HCT116 (cell line): ENCODE measurements around the gene GOLT1B. TPM values are rescaled to one million over a fixed set of nuclear protein-coding genes. Genes with fewer than 3 reads are reported as not detected.

Source experiments
- ATAC-seq: fragments of 200-7000 bp; cut with Tn5 transposase; 2 replicates; pipeline ENCODE4 v1.9.1; 2020; ENCODE audit warnings: mild to moderate bottlenecking, moderate library complexity
- BruUV-seq: library from RNA; stranded (reverse); fragments of 400-500 nt; replicated peaks from 2 replicates; lab custom pipeline; 2021; lab: Mats Ljungman, UMichigan
- CTCF ChIA-PET: fragments of 300-600 bp; sonication (Branson Sonifier 250); formaldehyde crosslinking; loops from one replicate; lab custom pipeline; 2021; ENCODE audit warnings: antibody characterized with exemption; lab: Charles Lee
- POLR2A ChIA-PET: fragments of 300-600, 350-600 bp; sonication (Branson Sonifier 250); formaldehyde crosslinking; loops from one replicate; lab custom pipeline; 2021; ENCODE audit warnings: antibody characterized with exemption; lab: Charles Lee
- RAD21 ChIA-PET, 2 experiments: fragments of 300-600 bp; sonication (Branson Sonifier 250); formaldehyde crosslinking; loops; one replicate each; lab custom pipeline; 2023; ENCODE audit warnings: low total read pairs in 2 of 2; ENCODE audit not compliant: uncharacterized antibody in 2 of 2, unreplicated experiment in 2 of 2, low non-redundant PET in 1 of 2; lab: Charles Lee
- DNase-seq: peaks from one replicate; pipeline ENCODE4 v3.0.0-alpha.2; 2010; ENCODE audit warnings: low read depth, low spot score
- H2AFZ ChIP-seq: fragments of 200-600 bp; shearing (Covaris generic), sonication (generic); 2 replicates; pipeline ENCODE4 v1.6.1; 2017; ENCODE audit warnings: low read depth, mixed run types, mixed read lengths, antibody characterized with exemption, low read length; ENCODE audit not compliant: poor library complexity, severe bottlenecking
- H3K27ac ChIP-seq: 2 replicates; pipeline ENCODE4 v1.5.1; 2012; ENCODE audit warnings: low read depth, low read length
- H3K27me3 ChIP-seq: fragments of 200-600 bp; sonication (generic); 2 replicates; pipeline ENCODE4 v1.6.1; 2016; ENCODE audit warnings: mixed run types, low read length, mixed read lengths; ENCODE audit not compliant: insufficient read depth
- H3K36me3 ChIP-seq, 2 experiments: fragments of 200-500 bp in 1 of 2; fragments of 200-600 bp in 1 of 2; sonication (Bioruptor generic) in 1 of 2; sonication (generic) in 1 of 2; 2 replicates each; pipeline versions ENCODE4 v1.5.1 to v1.6.1; 2014 to 2016; ENCODE audit warnings: low read length in 2 of 2, inconsistent platforms in 1 of 2, mixed read lengths in 1 of 2, mixed run types in 1 of 2; ENCODE audit not compliant: insufficient read depth in 2 of 2, control insufficient read depth in 1 of 2
- H3K4me1 ChIP-seq, 2 experiments: fragments of 200-600 bp in 1 of 2; sonication (generic) in 1 of 2; 2 replicates each; pipeline versions ENCODE4 v1.5.1 to v1.6.1; 2012 to 2017; ENCODE audit warnings: low read length in 2 of 2, inconsistent platforms in 1 of 2, mild to moderate bottlenecking in 1 of 2, mixed read lengths in 1 of 2, mixed run types in 1 of 2, moderate library complexity in 1 of 2; ENCODE audit not compliant: insufficient read depth in 2 of 2, control insufficient read depth in 1 of 2
- H3K4me2 ChIP-seq: fragments of 200-600 bp; sonication (generic); 2 replicates; pipeline ENCODE4 v1.6.1; 2017; ENCODE audit warnings: mixed run types, low read length, mixed read lengths
- H3K4me3 ChIP-seq, 2 experiments: fragments of 200-600 bp in 1 of 2; sonication (generic) in 1 of 2; replicated peaks in 1 of 2; 2 replicates each; pipeline ENCODE4 v1.5.1; 2011 to 2016; ENCODE audit warnings: low read length in 2 of 2, control low read depth in 1 of 2, low read depth in 1 of 2, mild to moderate bottlenecking in 1 of 2, mixed read lengths in 1 of 2, mixed run types in 1 of 2
- H3K79me2 ChIP-seq: fragments of 200-600 bp; sonication (generic); 2 replicates; pipeline ENCODE4 v1.6.1; 2017; ENCODE audit warnings: mild to moderate bottlenecking, mixed run types, low read length, moderate library complexity, mixed read lengths; ENCODE audit not compliant: insufficient read depth
- H3K9ac ChIP-seq: fragments of 200-600 bp; sonication (generic); 2 replicates; pipeline ENCODE4 v1.6.1; 2016; ENCODE audit warnings: low read length, mixed read lengths
- H3K9me2 ChIP-seq: fragments of 200-600 bp; sonication (generic), shearing (Covaris generic); 2 replicates; pipeline ENCODE4 v1.6.1; 2017; ENCODE audit warnings: mixed run types, mild to moderate bottlenecking, moderate library complexity; ENCODE audit not compliant: insufficient read depth
- H3K9me3 ChIP-seq, 2 experiments: fragments of 200-500 bp in 1 of 2; fragments of 200-600 bp in 1 of 2; sonication (Bioruptor generic) in 1 of 2; sonication (generic) in 1 of 2; 2 replicates each; pipeline ENCODE4 v1.6.1; 2014 to 2017; ENCODE audit warnings: low read length in 2 of 2, mixed read lengths in 2 of 2, inconsistent platforms in 1 of 2, low read depth in 1 of 2, mild to moderate bottlenecking in 1 of 2, mixed run types in 1 of 2, moderate library complexity in 1 of 2; ENCODE audit not compliant: control insufficient read depth in 1 of 2, insufficient read depth in 1 of 2
- H4K20me1 ChIP-seq: fragments of 200-600 bp; sonication (generic), shearing (Covaris generic); 2 replicates; pipeline ENCODE4 v1.6.1; 2017; ENCODE audit warnings: mixed run types, mild to moderate bottlenecking, moderate library complexity; ENCODE audit not compliant: insufficient read depth
- CEBPB ChIP-seq: IDR thresholded peaks from 2 replicates; pipeline ENCODE4 v1.6.1; 2012; ENCODE audit warnings: low read depth
- ELF1 ChIP-seq: IDR thresholded peaks from 2 replicates; pipeline ENCODE4 v1.6.1; 2012; ENCODE audit warnings: low read depth, borderline replicate concordance
- EZH2 ChIP-seq: fragments of 200-600 bp; sonication (generic); IDR thresholded peaks from 2 replicates; pipeline ENCODE4 v1.6.1; 2017; ENCODE audit warnings: antibody characterized with exemption, mixed run types
- EZH2phosphoT487 ChIP-seq: fragments of 200-600 bp; IDR thresholded peaks from 2 replicates; pipeline ENCODE4 v1.6.1; 2018; ENCODE audit warnings: antibody characterized with exemption, borderline replicate concordance
- JUND ChIP-seq: IDR thresholded peaks from 2 replicates; pipeline ENCODE4 v1.6.1; 2012
- SIN3A ChIP-seq: IDR thresholded peaks from 2 replicates; pipeline ENCODE4 v1.6.1; 2012; ENCODE audit warnings: low read depth
- SP1 ChIP-seq: IDR thresholded peaks from 2 replicates; pipeline ENCODE4 v1.6.1; 2012; ENCODE audit warnings: low read depth
- TCF7L2 ChIP-seq: IDR thresholded peaks from 2 replicates; pipeline ENCODE4 v1.7.0; 2011; ENCODE audit warnings: borderline replicate concordance, inconsistent platforms; ENCODE audit not compliant: insufficient read depth, insufficient read length; ENCODE audit errors: extremely low read depth
- YY1 ChIP-seq: IDR thresholded peaks from 2 replicates; pipeline ENCODE4 v1.6.1; 2011; ENCODE audit warnings: low read length, low read depth, moderate library complexity, mild to moderate bottlenecking; ENCODE audit not compliant: insufficient replicate concordance; ENCODE audit errors: extremely low read depth
- ZFX ChIP-seq: fragments of 450-650 bp; IDR thresholded peaks from 2 replicates; pipeline ENCODE4 v1.6.1; 2017
- ZNF274 ChIP-seq: fragments of 200-500 bp; sonication (Bioruptor generic); IDR thresholded peaks from 2 replicates; pipeline ENCODE4 v1.6.1; 2014; ENCODE audit warnings: mild to moderate bottlenecking, low read depth, low read length, inconsistent platforms
- intact Hi-C: fragments of 100-400 bp; cut with micrococcal nuclease; formaldehyde crosslinking; loops from 2 replicates; pipeline ENCODE4 v1.10.0; 2022
- total RNA-seq: library from RNA; stranded (reverse); gene quantifications from one replicate; pipeline ENCODE4 v1.2.1, GENCODE V29; 2021; ENCODE audit not compliant: unreplicated experiment
- TF ChIP-seq, protein P1 (sequence below): IDR thresholded peaks from 2 replicates; pipeline ENCODE4 v1.6.1; 2012; ENCODE audit warnings: low read depth
- TF ChIP-seq, protein P2 (sequence below): IDR thresholded peaks from 2 replicates; pipeline ENCODE4 v1.6.1; 2012
- TF ChIP-seq, protein P3 (sequence below): IDR thresholded peaks from 2 replicates; pipeline ENCODE4 v1.6.1; 2011; ENCODE audit warnings: mild to moderate bottlenecking, low read length, moderate library complexity; ENCODE audit not compliant: insufficient replicate concordance; ENCODE audit errors: extremely low read depth

GOLT1B gene
- total RNA-seq, 1 experiment from 2014 or later, result 43.5 TPM

DNA sequence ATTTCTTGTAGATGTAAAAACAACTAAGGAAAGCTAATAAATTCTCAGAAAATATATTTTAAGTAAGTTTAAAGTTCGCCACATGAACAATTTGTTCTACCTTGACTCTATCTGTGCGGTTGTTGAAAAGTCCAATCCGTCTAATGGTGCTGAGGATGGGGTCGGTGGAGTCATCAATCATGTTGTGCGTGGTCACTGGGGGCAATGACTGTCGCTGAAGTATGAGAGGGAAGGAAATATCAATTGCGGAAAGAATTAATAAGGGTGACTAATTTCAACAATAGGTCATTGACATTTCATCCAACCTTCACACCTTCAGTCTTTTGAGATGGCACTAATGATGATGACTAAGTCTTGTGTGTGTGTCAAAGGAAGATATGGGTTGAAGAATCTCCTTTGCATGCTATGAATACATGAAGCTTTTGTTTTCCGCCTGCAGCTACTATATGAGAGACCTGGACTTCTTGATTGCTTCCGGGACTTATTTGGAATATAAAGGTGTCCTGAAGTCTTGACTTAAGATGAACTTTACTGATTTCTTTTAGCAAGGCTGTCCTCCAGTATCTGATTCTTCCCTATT lies 56.6 kb downstream of the GOLT1B start:
- BruUV-seq, result no TSS peak
- CTCF ChIA-PET, result no interaction called here
- no peak overlapping the region for H2AFZ ChIP-seq
- RAD21 ChIA-PET, result no interaction called here
- H4K20me1 ChIP-seq, result no peaks in the 10 kb centered on the region
- no peaks in the 10 kb centered on the region for H3K27me3 ChIP-seq
- no peak overlapping the region for H3K4me2 ChIP-seq
- no peak for ATAC-seq
- H3K27ac ChIP-seq, result no peak overlapping the region
- intact Hi-C loops, result no loop called here
- no peaks in the 10 kb centered on the region for H3K4me1 ChIP-seq
- H3K79me2 ChIP-seq, result no peaks in the 10 kb centered on the region
- no peaks in the 10 kb centered on the region for H3K9me3 ChIP-seq
- no peaks in the 10 kb centered on the region for H3K9me2 ChIP-seq
- TF ChIP-seq, protein P1, sequence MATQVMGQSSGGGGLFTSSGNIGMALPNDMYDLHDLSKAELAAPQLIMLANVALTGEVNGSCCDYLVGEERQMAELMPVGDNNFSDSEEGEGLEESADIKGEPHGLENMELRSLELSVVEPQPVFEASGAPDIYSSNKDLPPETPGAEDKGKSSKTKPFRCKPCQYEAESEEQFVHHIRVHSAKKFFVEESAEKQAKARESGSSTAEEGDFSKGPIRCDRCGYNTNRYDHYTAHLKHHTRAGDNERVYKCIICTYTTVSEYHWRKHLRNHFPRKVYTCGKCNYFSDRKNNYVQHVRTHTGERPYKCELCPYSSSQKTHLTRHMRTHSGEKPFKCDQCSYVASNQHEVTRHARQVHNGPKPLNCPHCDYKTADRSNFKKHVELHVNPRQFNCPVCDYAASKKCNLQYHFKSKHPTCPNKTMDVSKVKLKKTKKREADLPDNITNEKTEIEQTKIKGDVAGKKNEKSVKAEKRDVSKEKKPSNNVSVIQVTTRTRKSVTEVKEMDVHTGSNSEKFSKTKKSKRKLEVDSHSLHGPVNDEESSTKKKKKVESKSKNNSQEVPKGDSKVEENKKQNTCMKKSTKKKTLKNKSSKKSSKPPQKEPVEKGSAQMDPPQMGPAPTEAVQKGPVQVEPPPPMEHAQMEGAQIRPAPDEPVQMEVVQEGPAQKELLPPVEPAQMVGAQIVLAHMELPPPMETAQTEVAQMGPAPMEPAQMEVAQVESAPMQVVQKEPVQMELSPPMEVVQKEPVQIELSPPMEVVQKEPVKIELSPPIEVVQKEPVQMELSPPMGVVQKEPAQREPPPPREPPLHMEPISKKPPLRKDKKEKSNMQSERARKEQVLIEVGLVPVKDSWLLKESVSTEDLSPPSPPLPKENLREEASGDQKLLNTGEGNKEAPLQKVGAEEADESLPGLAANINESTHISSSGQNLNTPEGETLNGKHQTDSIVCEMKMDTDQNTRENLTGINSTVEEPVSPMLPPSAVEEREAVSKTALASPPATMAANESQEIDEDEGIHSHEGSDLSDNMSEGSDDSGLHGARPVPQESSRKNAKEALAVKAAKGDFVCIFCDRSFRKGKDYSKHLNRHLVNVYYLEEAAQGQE, result no peak
- TF ChIP-seq JUND (no peak), SIN3A (no peak), YY1 (no peak)
- DNase-seq, result no peak
- no peaks in the 10 kb centered on the region for H3K36me3 ChIP-seq
- H3K4me3 ChIP-seq, result no peak overlapping the region
- no peak overlapping the region for H3K9ac ChIP-seq
- POLR2A ChIA-PET, result no interaction called here

DNA sequence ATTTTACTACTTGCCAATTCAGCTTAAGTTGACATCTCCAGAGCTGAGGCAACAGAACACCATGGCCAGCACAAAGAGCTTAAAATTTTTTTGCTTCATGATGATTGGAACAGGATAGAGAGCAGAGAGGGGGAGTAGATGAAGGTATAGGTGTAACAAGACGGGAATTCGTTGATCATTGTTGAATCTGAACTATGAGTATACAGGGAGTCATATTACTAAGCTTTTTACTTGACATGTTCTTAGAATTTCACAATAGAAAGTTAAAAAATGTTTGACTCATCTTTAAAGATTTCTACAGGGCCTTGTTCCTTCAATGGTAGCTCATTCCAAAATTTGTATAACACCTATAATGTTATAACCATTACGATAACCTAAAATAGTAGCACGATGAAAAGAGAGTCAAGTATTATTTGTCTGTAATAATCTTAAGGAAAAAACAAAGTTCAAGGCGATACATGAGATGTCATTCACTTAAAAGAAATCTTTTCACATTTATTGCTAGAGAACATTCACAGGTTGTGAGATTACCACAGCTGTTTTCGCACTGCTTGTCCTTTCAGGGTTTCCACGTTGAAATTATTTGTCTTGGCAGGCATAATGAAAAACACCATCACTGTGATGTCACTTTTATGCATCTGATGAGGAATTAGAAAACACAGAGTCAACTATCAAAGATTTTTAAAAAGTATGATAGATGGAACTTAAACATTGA lies 58.4 kb downstream of the GOLT1B start:
- Histone ChIP-seq H3K36me3 (no peaks in the 10 kb centered on the region), H3K27me3 (no peaks in the 10 kb centered on the region), H3K4me2 (no peak overlapping the region), H3K79me2 (no peaks in the 10 kb centered on the region), H3K9me3 (no peaks in the 10 kb centered on the region), H2AFZ (no peak overlapping the region), H3K9me2 (no peaks in the 10 kb centered on the region), H3K4me3 (no peak overlapping the region), H3K27ac (no peak overlapping the region), H3K9ac (no peak overlapping the region), H4K20me1 (no peaks in the 10 kb centered on the region), H3K4me1 (no peaks in the 10 kb centered on the region)
- DNase-seq (no peak), ATAC-seq (no peak)
- ChIA-PET CTCF (no interaction called here), POLR2A (no interaction called here), RAD21 (no interaction called here)
- no TSS peak for BruUV-seq
- intact Hi-C loops, result no loop called here
- TF ChIP-seq, protein P2, sequence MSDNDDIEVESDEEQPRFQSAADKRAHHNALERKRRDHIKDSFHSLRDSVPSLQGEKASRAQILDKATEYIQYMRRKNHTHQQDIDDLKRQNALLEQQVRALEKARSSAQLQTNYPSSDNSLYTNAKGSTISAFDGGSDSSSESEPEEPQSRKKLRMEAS, result no peak
- TF ChIP-seq EZH2phosphoT487, result no peak
- TF ChIP-seq ZFX, result no peak
- TF ChIP-seq, protein P3, sequence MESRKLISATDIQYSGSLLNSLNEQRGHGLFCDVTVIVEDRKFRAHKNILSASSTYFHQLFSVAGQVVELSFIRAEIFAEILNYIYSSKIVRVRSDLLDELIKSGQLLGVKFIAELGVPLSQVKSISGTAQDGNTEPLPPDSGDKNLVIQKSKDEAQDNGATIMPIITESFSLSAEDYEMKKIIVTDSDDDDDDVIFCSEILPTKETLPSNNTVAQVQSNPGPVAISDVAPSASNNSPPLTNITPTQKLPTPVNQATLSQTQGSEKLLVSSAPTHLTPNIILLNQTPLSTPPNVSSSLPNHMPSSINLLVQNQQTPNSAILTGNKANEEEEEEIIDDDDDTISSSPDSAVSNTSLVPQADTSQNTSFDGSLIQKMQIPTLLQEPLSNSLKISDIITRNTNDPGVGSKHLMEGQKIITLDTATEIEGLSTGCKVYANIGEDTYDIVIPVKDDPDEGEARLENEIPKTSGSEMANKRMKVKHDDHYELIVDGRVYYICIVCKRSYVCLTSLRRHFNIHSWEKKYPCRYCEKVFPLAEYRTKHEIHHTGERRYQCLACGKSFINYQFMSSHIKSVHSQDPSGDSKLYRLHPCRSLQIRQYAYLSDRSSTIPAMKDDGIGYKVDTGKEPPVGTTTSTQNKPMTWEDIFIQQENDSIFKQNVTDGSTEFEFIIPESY, result no peak
- no peak for TF ChIP-seq EZH2
- no peak for TF ChIP-seq TCF7L2
- TF ChIP-seq SP1, result no peak
- TF ChIP-seq ELF1, result no peak
- TF ChIP-seq ZNF274, result no peak
- TF ChIP-seq JUND, result no peak
- no peak for TF ChIP-seq SIN3A
- TF ChIP-seq CEBPB, result no peak
